GM19043 (cell line): ENCODE data around the gene VASH2.
"Not testable (repeated sequence)": the region's sequence is repeated elsewhere in the genome, so short reads cannot be mapped to it uniquely, and the experiment has no call there.

Experiments
- ATAC-seq: cut with Tn5 transposase; IDR thresholded peaks from one replicate; pipeline ENCODE4 v1.9.1; 2021; ENCODE audit warnings: low read depth; ENCODE audit not compliant: unreplicated experiment

Gene VASH2

GRCh38 chr1:212950243-212951125, at the start of gene VASH2:
Gene VASH2 (plus strand): TSS chr1:212950541. CDS start chr1:212951543, 1,002 bp downstream.
- peak; percentile 97 for ATAC-seq

GRCh38 chr1:212901290-212901689, 49.1 kb upstream of the VASH2 start:
- ATAC-seq = no peak

- no peak for ATAC-seq
Observed at GRCh38 chr1:212902054-212902453, 48.3 kb upstream of the VASH2 start.

GRCh38 chr1:212903664-212904063, 46.7 kb upstream of the VASH2 start:
- no peak for ATAC-seq

- ATAC-seq = not testable (repeated sequence)
Observed at GRCh38 chr1:212908071-212908470, 42.3 kb upstream of the VASH2 start.

- ATAC-seq = no peak
Observed at GRCh38 chr1:212908971-212909370, 41.4 kb upstream of the VASH2 start.

GRCh38 chr1:212909652-212910063, 40.7 kb upstream of the VASH2 start:
- ATAC-seq = no peak

GRCh38 chr1:212910213-212910612, 40.1 kb upstream of the VASH2 start:
- not testable (repeated sequence) for ATAC-seq

GRCh38 chr1:212913638-212914037, 36.7 kb upstream of the VASH2 start:
- ATAC-seq = not testable (repeated sequence)

GRCh38 chr1:212914110-212914509, 36.2 kb upstream of the VASH2 start:
- not testable (repeated sequence) for ATAC-seq

- no peak for ATAC-seq
Observed at GRCh38 chr1:212914789-212915188, 35.6 kb upstream of the VASH2 start.

- ATAC-seq = no peak
Observed at GRCh38 chr1:212915245-212916091, 34.9 kb upstream of the VASH2 start.

GRCh38 chr1:212916481-212917133, 33.7 kb upstream of the VASH2 start:
- ATAC-seq = no peak

- ATAC-seq = no peak
Observed at GRCh38 chr1:212917134-212917485, 33.2 kb upstream of the VASH2 start.

- no peak for ATAC-seq
Observed at GRCh38 chr1:212917858-212918257, 32.5 kb upstream of the VASH2 start.

- ATAC-seq = no peak
Observed at GRCh38 chr1:212918824-212919223, 31.5 kb upstream of the VASH2 start.

GRCh38 chr1:212920246-212920645, 30.1 kb upstream of the VASH2 start:
- no peak for ATAC-seq

GRCh38 chr1:212920896-212921295, 29.4 kb upstream of the VASH2 start:
- ATAC-seq = no peak

GRCh38 chr1:212922016-212922415, 28.3 kb upstream of the VASH2 start:
- ATAC-seq = no peak

GRCh38 chr1:212926372-212926771, 24.0 kb upstream of the VASH2 start:
- no peak for ATAC-seq
